HG03135 (cell line): ENCODE measurements around the gene SAE1.

Experiments used
- ATAC-seq: cut with Tn5 transposase; IDR thresholded peaks from one replicate; pipeline ENCODE4 v1.9.1; 2021; ENCODE audit warnings: mild to moderate bottlenecking, moderate library complexity; ENCODE audit not compliant: unreplicated experiment

The SAE1 gene

DNA sequence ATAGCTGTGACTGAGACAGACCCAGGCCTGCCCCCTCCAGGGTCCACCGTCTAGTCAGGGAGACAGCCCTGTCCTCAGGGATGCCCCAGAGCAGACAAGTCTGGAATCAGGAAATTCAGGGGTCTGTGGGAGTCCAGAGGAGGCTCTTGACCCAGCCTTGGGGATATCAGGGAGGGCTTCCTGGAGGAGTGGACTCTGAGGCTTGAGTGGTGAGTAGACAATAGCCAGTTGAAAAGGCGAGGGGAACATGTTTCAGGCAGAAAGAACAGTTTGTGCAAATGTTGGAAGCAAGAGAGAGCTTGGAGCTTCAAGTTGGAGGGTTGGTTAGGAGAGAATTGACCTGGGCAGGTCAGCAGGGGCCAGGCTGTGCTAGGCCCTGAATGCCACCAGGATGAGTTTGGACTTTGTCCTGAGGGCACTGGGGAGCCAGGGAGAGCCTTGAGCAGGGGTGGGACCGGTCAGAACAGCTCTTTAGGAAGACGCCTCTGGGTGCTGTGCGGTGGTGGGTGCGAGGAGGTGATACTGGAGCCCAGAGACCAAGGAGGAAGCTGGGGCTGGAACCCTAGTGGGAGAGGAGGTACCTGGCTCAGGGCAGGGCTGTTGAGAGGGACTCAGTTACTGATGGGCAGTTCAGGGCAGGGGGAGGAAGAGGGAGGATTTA is 128.4 kb downstream of the SAE1 start:
- ATAC-seq, result no peak
